Measurements from ENCODE around the gene PRKAR1B. TPM values are rescaled to one million over a fixed set of nuclear protein-coding genes. Genes with fewer than 3 reads are reported as not detected.

PRKAR1B gene
- total and polyA plus RNA-seq, 10 of the 15 experiments (the other 5 are each of a cell fraction or from before 2014, with no cell fraction given): 1.4 to 45.6 (median 19.3) TPM

GRCh38 chr7:682810-683209 is 44.3 kb downstream of the PRKAR1B start:
- H3K79me2 ChIP-seq (ENCODE audit: control insufficient read depth, insufficient read depth, low read length): no peaks in the 10 kb centered on the region
- 98% methylated on average over 11 of the region's 11 CpGs for WGBS (ENCODE audit: insufficient coverage, insufficient replicate concordance, low lambda C conversion rate, missing lambda C conversion rate)
- H3K27ac ChIP-seq (ENCODE audit: control insufficient read depth, insufficient read depth): no peak overlapping the region
- BruUV-seq (replicated peaks): no TSS peak
- no peak overlapping the region for H3K9ac ChIP-seq (ENCODE audit: control insufficient read depth, insufficient read depth, low read length)
- no peak for ATAC-seq
- RAD21 ChIA-PET (ENCODE audit: unreplicated experiment): no interaction called here
- H3K36me3 ChIP-seq (ENCODE audit: control insufficient read depth in 2 of 2, insufficient read depth in 2 of 2, low read length in 1 of 2): peaks cover 2 to 3% of the 10 kb centered on the region in 2 experiments; a peak in 3 of 4 replicates
- no peak overlapping the region for H2AFZ ChIP-seq (ENCODE audit: control insufficient read depth, low read depth, low read length)
- H3K4me1 ChIP-seq (ENCODE audit: control insufficient read depth, insufficient read depth, low read length): no peaks in the 10 kb centered on the region
- intact Hi-C loops (cut with micrococcal nuclease; ENCODE audit: unreplicated experiment): no loop called here
- no peak overlapping the region for H3K4me3 ChIP-seq
- POLR2A ChIA-PET: no interaction called here
- H3K4me2 ChIP-seq (ENCODE audit: control insufficient read depth, insufficient read depth): no peak overlapping the region
- DNase-seq (ENCODE audit: low read depth, low spot score): no peak
- CTCF ChIA-PET: no interaction called here
- no peak for FAIRE-seq
- SMC1A ChIA-PET (ENCODE audit: uncharacterized antibody, unreplicated experiment): no interaction called here
- TF ChIP-seq SP1 (IDR thresholded peaks at IDR 0.05; ENCODE audit: low read depth, low read length): no peak
- TF ChIP-seq, protein P1, sequence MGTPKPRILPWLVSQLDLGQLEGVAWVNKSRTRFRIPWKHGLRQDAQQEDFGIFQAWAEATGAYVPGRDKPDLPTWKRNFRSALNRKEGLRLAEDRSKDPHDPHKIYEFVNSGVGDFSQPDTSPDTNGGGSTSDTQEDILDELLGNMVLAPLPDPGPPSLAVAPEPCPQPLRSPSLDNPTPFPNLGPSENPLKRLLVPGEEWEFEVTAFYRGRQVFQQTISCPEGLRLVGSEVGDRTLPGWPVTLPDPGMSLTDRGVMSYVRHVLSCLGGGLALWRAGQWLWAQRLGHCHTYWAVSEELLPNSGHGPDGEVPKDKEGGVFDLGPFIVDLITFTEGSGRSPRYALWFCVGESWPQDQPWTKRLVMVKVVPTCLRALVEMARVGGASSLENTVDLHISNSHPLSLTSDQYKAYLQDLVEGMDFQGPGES (IDR thresholded peaks at IDR 0.05): no peak
- no peak for TF ChIP-seq ZZZ3 (IDR thresholded peaks at IDR 0.05; ENCODE audit: control insufficient read depth, insufficient read length, low read depth)
- no peaks in the 10 kb centered on the region for H4K20me1 ChIP-seq (ENCODE audit: control insufficient read depth, insufficient read depth)
- peaks cover 6% of the 10 kb centered on the region; the same call in 2 of the 3 replicates for H3K9me3 ChIP-seq (replicated peaks; ENCODE audit: control insufficient read depth, insufficient read depth, low read length)
- no peaks in the 10 kb centered on the region for H3K27me3 ChIP-seq (replicated peaks in 1 of 2; ENCODE audit: control insufficient read depth in 2 of 2, insufficient read depth in 2 of 2, low read length in 1 of 2)
- in situ Hi-C loops (cut with MboI): no loop called here

DNA sequence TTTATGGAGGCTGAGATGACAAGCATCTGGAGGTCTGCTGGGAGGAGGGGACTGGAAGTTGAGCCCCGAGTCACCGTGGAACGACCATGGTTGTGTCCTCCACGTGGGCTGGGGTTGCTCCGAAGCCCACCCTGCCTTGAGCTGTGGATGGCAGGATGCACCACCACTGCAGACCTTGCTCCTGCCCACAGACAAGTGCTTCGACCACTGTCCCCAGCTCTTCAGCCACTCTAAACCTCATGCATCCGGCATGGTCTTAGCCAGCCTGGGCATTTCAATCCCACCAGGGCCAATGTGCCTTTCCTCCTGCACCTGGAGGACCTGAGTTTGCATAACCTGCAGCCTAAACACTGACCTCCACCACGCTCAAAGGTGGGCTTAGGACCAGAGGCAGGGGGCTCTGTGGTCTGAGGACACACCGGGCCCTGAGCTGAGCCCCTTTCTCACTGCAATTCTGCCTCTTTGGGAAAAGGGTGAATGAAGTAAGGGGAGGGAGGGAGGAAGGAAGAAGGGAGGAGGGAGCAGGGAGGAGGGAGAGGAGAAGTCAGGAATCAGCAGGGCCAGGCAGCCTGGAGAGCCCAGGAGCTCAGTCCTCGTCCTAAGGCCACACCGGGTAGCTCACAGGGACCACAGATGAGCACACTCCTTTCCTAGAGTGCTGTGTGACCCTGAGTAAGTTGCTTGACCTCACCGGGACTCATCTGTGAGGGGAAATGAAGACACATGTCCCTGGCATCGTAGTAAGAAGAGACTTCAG is 45.4 kb downstream of the PRKAR1B start:
- Histone ChIP-seq H3K4me2 (ENCODE audit: control insufficient read depth, insufficient read depth) (no peak overlapping the region), H2AFZ (ENCODE audit: control insufficient read depth, low read depth, low read length) (no peak overlapping the region), H3K27me3 (replicated peaks in 1 of 2; ENCODE audit: control insufficient read depth in 2 of 2, insufficient read depth in 2 of 2, low read length in 1 of 2) (no peaks in the 10 kb centered on the region), H3K4me1 (ENCODE audit: control insufficient read depth, insufficient read depth, low read length) (no peaks in the 10 kb centered on the region), H3K9ac (ENCODE audit: control insufficient read depth, insufficient read depth, low read length) (no peak overlapping the region), H3K36me3 (ENCODE audit: control insufficient read depth in 2 of 2, insufficient read depth in 2 of 2, low read length in 1 of 2) (peaks cover 2 to 7% of the 10 kb centered on the region in 2 experiments; a peak in 3 of 4 replicates), H3K79me2 (ENCODE audit: control insufficient read depth, insufficient read depth, low read length) (no peaks in the 10 kb centered on the region), H3K27ac (ENCODE audit: control insufficient read depth, insufficient read depth) (no peak overlapping the region), H4K20me1 (ENCODE audit: control insufficient read depth, insufficient read depth) (no peaks in the 10 kb centered on the region), H3K9me3 (replicated peaks; ENCODE audit: control insufficient read depth, insufficient read depth, low read length) (peaks cover 6% of the 10 kb centered on the region; the same call in 2 of the 3 replicates), H3K4me3 (no peak overlapping the region)
- POLR2A ChIA-PET: interaction anchor here (0.6 kb wide), 1 partner anchor 261 kb away, joined by 3 read pairs; no protein-coding TSS in a partner anchor
- no TSS peak for BruUV-seq (replicated peaks)
- DNase-seq (ENCODE audit: low read depth, low spot score): no peak
- in situ Hi-C loops (cut with MboI): no loop called here
- no peak for FAIRE-seq
- RAD21 ChIA-PET (ENCODE audit: unreplicated experiment): no interaction called here
- 97% methylated on average over 13 of the region's 13 CpGs for WGBS (ENCODE audit: insufficient coverage, insufficient replicate concordance, low lambda C conversion rate, missing lambda C conversion rate)
- SMC1A ChIA-PET (ENCODE audit: uncharacterized antibody, unreplicated experiment): no interaction called here
- no peak for ATAC-seq
- CTCF ChIA-PET: no interaction called here
- intact Hi-C loops (cut with micrococcal nuclease; ENCODE audit: unreplicated experiment): no loop called here
- TF ChIP-seq POLR2A (IDR thresholded peaks at IDR 0.05; ENCODE audit: low read depth, low read length): no peak
- no peak for TF ChIP-seq CHD1 (IDR thresholded peaks at IDR 0.05; ENCODE audit: low read depth, low read length)
- TF ChIP-seq ZSCAN29 (IDR thresholded peaks at IDR 0.05): no peak
- TF ChIP-seq, protein P2, sequence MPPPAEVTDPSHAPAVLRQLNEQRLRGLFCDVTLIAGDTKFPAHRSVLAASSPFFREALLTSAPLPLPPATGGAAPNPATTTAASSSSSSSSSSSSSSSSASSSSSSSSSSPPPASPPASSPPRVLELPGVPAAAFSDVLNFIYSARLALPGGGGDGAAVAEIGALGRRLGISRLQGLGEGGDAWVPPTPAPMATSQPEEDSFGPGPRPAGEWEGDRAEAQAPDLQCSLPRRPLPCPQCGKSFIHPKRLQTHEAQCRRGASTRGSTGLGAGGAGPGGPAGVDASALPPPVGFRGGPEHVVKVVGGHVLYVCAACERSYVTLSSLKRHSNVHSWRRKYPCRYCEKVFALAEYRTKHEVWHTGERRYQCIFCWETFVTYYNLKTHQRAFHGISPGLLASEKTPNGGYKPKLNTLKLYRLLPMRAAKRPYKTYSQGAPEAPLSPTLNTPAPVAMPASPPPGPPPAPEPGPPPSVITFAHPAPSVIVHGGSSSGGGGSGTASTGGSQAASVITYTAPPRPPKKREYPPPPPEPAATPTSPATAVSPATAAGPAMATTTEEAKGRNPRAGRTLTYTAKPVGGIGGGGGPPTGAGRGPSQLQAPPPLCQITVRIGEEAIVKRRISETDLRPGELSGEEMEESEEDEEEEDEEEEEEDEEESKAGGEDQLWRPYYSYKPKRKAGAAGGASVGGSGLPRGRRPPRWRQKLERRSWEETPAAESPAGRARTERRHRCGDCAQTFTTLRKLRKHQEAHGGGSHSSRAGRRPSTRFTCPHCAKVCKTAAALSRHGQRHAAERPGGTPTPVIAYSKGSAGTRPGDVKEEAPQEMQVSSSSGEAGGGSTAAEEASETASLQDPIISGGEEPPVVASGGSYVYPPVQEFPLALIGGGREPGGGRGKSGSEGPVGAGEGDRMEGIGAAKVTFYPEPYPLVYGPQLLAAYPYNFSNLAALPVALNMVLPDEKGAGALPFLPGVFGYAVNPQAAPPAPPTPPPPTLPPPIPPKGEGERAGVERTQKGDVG (CRISPR knock-in tag; IDR thresholded peaks at IDR 0.05): no peak
- no peak for TF ChIP-seq CTCF (IDR thresholded peaks at IDR 0.05 in 2 of 3, conservative IDR thresholded peaks at IDR 0.05 in 1 of 3; ENCODE audit: control insufficient read depth in 2 of 3, extremely low read depth in 1 of 3, insufficient read depth in 1 of 3, low read depth in 3 of 3, low read length in 3 of 3)
- no peak for TF ChIP-seq ZNF274 (IDR thresholded peaks at IDR 0.05; ENCODE audit: insufficient read depth, insufficient read length)
- TF ChIP-seq RAD51 (IDR thresholded peaks at IDR 0.05): no peak
- TF ChIP-seq CREB1 (IDR thresholded peaks at IDR 0.05; ENCODE audit: low read depth): no peak
- no peak for TF ChIP-seq SMARCA5 (IDR thresholded peaks at IDR 0.05)

Data from GM12878 (cell line).